GM18526 (cell line): ENCODE measurements around the gene FFAR2.

Experiments
- POLR2A ChIP-seq: IDR thresholded peaks from 3 replicates; pipeline ENCODE4 v1.6.1; 2011; ENCODE audit not compliant: insufficient read length; ENCODE audit errors: extremely low read depth

FFAR2 gene

DNA sequence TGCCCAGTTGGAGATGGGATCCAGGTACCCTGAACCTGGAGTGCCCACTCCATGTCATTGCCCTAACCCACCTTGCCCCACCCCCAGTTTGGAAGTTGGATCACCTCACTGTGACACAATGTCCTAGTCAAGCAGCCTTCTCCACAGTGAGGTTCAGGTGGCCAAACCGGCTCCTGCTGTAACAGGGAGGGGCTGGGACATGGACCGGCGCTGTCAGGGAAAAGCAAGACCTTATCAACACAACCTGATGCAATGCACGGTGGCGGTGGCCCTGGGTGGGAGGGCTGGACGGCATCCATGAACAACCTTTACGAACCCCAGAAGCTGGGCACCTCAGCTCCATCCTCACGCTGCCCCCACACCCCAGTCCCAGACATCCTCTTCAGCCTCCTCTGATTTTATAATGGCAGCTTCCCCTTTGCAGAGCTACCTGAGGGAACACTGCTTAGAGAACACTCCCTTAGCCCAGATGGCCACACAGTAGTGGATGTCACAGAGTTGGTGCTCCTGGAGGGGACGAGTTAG is 43.8 kb downstream of the FFAR2 start:
- TF ChIP-seq POLR2A = no peak

DNA sequence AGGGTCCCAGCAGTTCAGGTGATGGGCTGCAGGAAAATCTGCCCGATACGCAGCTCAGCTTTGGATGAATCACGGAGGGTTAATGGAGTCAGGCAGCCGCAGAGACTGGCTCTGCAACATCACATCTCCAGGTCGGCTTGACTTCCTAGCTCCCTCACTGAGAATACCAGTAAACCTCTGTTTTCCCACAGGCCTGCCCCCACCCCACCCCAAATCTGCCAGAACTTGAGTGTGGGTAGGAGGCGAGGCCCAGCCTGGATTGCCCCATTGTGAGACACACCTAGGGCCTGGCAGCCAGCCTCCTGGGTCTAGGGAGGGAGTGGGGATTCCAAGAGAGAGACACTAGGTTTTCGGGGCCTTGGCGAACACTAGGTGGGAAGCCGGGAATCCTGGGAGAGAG is 45.9 kb downstream of the FFAR2 start:
- no peak for TF ChIP-seq POLR2A

DNA sequence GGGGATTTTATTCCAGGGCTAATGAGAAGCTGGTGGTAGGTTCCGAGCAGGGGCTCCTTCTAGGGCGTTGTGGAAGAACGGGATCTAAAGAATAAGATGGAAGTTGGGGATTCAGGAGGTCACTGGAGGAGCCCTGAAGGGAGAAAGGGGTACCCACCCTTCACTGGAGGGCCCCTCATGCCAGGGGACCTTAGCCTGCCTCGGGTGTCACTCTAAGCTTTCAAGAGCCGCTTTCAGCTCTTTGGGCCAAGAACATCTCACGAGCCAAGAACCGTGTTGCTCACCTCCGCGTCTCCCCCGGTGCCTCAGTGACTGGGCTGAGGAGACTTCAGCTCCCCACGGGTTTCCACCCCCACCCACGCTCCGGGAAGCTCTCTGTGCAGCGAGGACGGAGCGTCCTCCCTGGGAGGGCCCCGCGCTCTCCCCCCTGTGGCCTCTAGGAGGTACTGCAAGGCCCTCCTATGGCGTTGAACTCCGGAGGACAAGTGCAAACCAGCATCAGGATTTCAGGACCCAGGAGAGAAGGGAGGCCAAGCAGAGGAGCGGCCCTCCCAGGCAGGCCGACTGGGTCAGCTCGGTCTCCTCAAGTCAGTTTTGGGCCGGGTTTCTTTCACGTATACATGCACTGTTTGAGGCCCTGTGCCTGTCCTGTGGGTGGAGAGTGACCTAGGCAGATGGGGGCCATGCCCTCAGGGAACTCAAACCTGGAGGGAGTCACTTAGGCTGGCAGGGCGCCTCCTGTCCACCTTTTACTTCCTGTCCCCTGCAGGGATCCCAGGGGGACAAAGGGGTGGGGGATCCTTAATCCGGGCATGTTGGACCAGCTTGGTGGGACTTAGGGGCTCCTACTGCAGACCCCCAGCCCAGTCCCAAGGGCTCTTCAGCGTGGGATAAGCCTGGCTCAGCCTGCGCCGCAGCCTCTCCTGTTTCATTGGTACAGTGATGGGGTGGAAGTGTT is 47.3 kb downstream of the FFAR2 start:
- TF ChIP-seq POLR2A = no peak

DNA sequence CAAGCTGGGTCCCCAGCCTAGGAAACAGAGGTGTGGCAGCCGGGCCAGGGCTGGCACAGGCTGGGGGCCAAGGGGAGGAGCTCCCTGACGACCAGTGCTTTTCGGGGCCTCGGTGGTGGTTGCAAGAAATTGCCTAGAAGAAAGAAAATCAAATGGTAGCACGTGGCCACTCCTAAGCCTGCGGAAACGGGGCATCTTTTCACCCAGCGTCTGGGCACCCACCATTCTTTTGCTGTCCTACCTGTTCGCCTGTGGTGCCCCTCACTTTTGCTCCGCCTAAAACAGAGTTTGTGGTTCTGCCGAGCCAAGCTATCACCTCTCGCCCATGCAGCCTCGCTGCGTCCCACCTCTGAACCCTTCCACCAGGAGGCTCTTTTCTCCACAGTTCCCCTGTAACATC is 49.3 kb downstream of the FFAR2 start:
- TF ChIP-seq POLR2A = no peak

DNA sequence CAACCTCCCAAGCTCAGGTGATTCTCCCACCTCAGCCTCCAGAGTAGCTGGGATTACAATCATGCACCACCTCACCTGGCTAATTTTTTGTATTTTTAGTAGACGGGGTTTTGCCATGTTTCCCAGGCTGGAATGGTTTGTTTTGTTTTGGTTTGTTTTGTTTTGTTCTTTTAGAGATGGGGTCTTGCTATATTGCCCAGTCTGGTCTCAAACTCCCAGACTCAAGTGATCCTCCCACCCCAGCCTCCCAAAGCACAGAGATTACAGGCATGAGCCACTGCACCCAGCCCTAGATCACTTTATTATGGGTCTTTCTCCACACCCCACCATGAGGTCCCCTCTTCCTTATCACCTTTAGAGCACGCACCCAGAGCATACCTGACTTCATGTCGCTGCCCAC is 50.2 kb downstream of the FFAR2 start:
- no peak for TF ChIP-seq POLR2A

DNA sequence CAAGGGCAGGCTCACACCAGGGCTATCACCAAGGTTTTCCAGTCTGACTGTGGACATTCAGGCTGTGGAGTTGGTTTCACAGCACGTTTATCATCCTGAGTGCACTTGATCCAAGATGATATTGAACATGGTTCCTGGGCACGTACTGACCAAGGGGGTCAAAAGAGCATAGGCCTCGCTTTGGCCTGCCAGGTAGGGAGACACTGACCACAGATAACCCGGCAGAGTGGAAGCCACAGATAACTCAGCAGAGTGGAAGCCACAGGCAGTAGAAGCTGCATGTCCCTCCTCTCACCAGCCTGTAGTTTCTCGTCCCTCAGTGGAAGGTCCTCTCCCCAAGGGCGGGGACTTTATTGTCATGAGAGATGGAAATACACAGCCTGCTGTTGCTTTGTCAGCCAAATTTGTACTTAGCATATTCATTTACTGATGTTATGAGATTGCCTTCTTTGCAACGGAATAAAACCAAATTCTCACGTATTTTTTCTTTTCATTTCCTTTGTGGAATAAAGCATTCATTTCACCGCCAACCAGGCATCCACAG is 51.0 kb downstream of the FFAR2 start:
- no peak for TF ChIP-seq POLR2A

DNA sequence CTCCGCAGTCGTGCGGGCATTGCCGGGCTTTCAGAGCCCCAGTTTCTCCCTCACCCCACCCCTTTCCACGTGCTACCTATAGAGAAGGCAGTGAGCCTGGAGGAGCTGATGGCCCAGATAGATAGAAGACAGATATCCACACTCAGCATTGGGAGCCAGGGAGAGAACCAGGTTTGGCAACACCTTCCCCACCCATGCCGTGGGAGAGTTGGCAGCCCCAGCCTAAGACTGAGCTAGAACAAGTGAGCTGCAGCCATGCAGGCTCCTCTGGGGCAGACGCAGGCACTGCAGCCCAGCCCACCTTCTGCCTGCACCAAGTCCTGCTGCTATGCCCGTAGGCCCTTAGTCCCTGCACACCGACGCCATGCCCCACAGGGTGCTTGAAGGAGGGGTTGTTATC is 52.6 kb downstream of the FFAR2 start:
- no peak for TF ChIP-seq POLR2A
